ENCODE measurements around the gene ZSCAN12. TPM values are rescaled to one million over a fixed set of nuclear protein-coding genes. Genes with fewer than 3 reads are reported as not detected.
"Not testable (repeated sequence)": the region's sequence is repeated elsewhere in the genome, so short reads cannot be mapped to it uniquely, and the experiment has no call there.

Gene ZSCAN12
- total RNA-seq, 1 experiment from 2014 or later = 12.6 TPM

DNA sequence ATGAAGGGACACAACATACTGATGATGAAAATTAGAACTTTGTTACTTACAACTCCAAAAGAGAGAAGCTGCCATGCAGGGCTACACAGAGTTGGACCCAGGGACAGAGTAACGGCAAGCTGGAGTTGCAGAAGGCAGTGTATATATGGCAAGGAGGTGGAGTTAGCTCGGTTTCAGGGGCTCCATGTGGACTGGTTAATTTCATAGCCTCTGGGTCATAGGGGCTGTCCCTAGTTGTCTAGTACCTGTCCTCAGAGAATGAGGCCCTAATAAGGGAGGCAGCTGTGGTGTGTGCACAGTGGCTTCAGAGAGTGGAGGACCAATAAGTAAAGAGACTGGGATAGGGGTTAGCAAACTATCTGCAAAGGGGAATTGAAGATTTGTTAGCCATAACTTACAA is 7.9 kb upstream of the ZSCAN12 start:
- Histone ChIP-seq H3K23ac (ENCODE audit: insufficient read length, low read depth, low read length) (no peak overlapping the region), H4K5ac (ENCODE audit: insufficient read length, low read depth, low read length) (no peak overlapping the region), H2BK15ac (ENCODE audit: low read depth, low read length) (no peak overlapping the region), H3K79me1 (ENCODE audit: insufficient read depth, low read depth, low read length, poor library complexity, severe bottlenecking) (no peaks in the 10 kb centered on the region), H4K91ac (ENCODE audit: insufficient read length, low read depth, low read length) (no peak overlapping the region), H3K4me2 (ENCODE audit: insufficient read depth, insufficient read length, low read length) (no peak overlapping the region), H3K14ac (ENCODE audit: insufficient read depth, low read length) (no peak overlapping the region), H3K56ac (ENCODE audit: insufficient read length, low read depth, low read length) (no peak overlapping the region), H3K9me3 (ENCODE audit: control insufficient read depth, low read depth, low read length) (no peaks in the 10 kb centered on the region), H3K4me1 (ENCODE audit: insufficient read depth, low read length) (no peaks in the 10 kb centered on the region), H3K9ac (ENCODE audit: extremely low read depth, insufficient read length, low read length) (no peak overlapping the region), H4K20me1 (ENCODE audit: control insufficient read depth, insufficient read depth, insufficient read length) (no peaks in the 10 kb centered on the region), H2AK5ac (ENCODE audit: insufficient read length, low read length) (no peak overlapping the region), H3K27ac (ENCODE audit: insufficient read length, low read depth, low read length) (no peak overlapping the region), H2AFZ (ENCODE audit: low read length) (no peak overlapping the region), H3K27me3 (ENCODE audit: insufficient read depth, low read length) (no peaks in the 10 kb centered on the region), H3K23me2 (ENCODE audit: insufficient read length, low read depth, low read length, poor library complexity, severe bottlenecking) (no peaks in the 10 kb centered on the region), H2BK120ac (ENCODE audit: low read depth, low read length, poor library complexity, severe bottlenecking) (no peak overlapping the region), H3T11ph (ENCODE audit: low read length) (no peak overlapping the region), H2BK20ac (ENCODE audit: low read depth, low read length, poor library complexity, severe bottlenecking) (no peak overlapping the region), H3K4ac (ENCODE audit: low read depth, low read length) (no peak overlapping the region), H2BK5ac (ENCODE audit: insufficient read length, low read length) (no peak overlapping the region), H3K79me2 (ENCODE audit: insufficient read depth, low read length) (no peaks in the 10 kb centered on the region), H4K8ac (replicated peaks; ENCODE audit: insufficient read length, low read depth, low read length) (no peak overlapping the region), H3K18ac (ENCODE audit: insufficient read length, low read depth, low read length) (no peak overlapping the region), H2BK12ac (ENCODE audit: insufficient read length, low read depth, low read length) (no peak overlapping the region)
- H3K4me1 Mint-ChIP-seq = no peaks in the 10 kb centered on the region
- no peaks in the 10 kb centered on the region; a peak in 2 of 5 replicates for H3K9me3 Mint-ChIP-seq
- H3K27me3 Mint-ChIP-seq (ENCODE audit: low read depth) = peaks cover 23% of the 10 kb centered on the region
- no peak overlapping the region for H3K4me3 Mint-ChIP-seq
- H3K36me3 Mint-ChIP-seq (ENCODE audit: insufficient read depth in 1 of 3, low read depth in 3 of 3) = no peaks in the 10 kb centered on the region
- H3K27ac Mint-ChIP-seq = no peak overlapping the region
- no CpG with 5 or more reads among the region's 2 CpGs for WGBS (ENCODE audit: extremely low coverage, insufficient read length, low lambda C conversion rate)
- DNase-seq = no peak
- TF ChIP-seq, protein P1, sequence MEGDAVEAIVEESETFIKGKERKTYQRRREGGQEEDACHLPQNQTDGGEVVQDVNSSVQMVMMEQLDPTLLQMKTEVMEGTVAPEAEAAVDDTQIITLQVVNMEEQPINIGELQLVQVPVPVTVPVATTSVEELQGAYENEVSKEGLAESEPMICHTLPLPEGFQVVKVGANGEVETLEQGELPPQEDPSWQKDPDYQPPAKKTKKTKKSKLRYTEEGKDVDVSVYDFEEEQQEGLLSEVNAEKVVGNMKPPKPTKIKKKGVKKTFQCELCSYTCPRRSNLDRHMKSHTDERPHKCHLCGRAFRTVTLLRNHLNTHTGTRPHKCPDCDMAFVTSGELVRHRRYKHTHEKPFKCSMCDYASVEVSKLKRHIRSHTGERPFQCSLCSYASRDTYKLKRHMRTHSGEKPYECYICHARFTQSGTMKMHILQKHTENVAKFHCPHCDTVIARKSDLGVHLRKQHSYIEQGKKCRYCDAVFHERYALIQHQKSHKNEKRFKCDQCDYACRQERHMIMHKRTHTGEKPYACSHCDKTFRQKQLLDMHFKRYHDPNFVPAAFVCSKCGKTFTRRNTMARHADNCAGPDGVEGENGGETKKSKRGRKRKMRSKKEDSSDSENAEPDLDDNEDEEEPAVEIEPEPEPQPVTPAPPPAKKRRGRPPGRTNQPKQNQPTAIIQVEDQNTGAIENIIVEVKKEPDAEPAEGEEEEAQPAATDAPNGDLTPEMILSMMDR (conservative IDR thresholded peaks at IDR 0.05) = no peak

DNA sequence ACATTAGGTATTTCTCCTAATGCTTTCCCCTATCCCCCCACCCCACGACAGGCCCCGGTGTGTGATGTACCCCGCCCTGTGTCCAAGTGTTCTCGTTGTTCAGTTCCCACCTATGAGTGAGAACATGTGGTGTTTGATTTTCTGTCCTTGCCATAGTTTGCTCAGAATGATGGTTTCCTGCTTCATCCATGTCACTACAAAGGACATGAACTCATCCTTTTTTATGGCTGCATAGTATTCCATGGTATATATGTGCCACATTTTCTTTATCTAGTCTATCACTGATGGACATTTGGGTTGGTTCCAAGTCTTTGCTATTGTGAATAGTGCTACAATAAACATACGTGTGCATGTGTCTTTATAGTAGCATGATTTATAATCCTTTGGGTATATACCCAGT is 4.4 kb upstream of the ZSCAN12 start:
- H3K4me1 ChIP-seq (ENCODE audit: insufficient read depth, low read length); H3K14ac ChIP-seq (ENCODE audit: insufficient read depth, low read length); H3K23ac ChIP-seq (ENCODE audit: insufficient read length, low read depth, low read length); H2AFZ ChIP-seq (ENCODE audit: low read length); H2BK20ac ChIP-seq (ENCODE audit: low read depth, low read length, poor library complexity, severe bottlenecking); H3K36me3 Mint-ChIP-seq (ENCODE audit: insufficient read depth in 1 of 3, low read depth in 3 of 3); H3K79me1 ChIP-seq (ENCODE audit: insufficient read depth, low read depth, low read length, poor library complexity, severe bottlenecking); H3K79me2 ChIP-seq (ENCODE audit: insufficient read depth, low read length); H3K4me1 Mint-ChIP-seq; H4K91ac ChIP-seq (ENCODE audit: insufficient read length, low read depth, low read length); H4K5ac ChIP-seq (ENCODE audit: insufficient read length, low read depth, low read length); H3K9me3 Mint-ChIP-seq; H3K4me2 ChIP-seq (ENCODE audit: insufficient read depth, insufficient read length, low read length); H4K8ac ChIP-seq (replicated peaks; ENCODE audit: insufficient read length, low read depth, low read length); H3K27ac ChIP-seq (ENCODE audit: insufficient read length, low read depth, low read length); DNase-seq; H3K9ac ChIP-seq (ENCODE audit: extremely low read depth, insufficient read length, low read length); H3K56ac ChIP-seq (ENCODE audit: insufficient read length, low read depth, low read length); H2AK5ac ChIP-seq (ENCODE audit: insufficient read length, low read length); H4K20me1 ChIP-seq (ENCODE audit: control insufficient read depth, insufficient read depth, insufficient read length); H3K27ac Mint-ChIP-seq; H2BK12ac ChIP-seq (ENCODE audit: insufficient read length, low read depth, low read length); H3K9me3 ChIP-seq (ENCODE audit: control insufficient read depth, low read depth, low read length); H3K27me3 ChIP-seq (ENCODE audit: insufficient read depth, low read length); H3K4ac ChIP-seq (ENCODE audit: low read depth, low read length); H3K4me3 Mint-ChIP-seq; H3K18ac ChIP-seq (ENCODE audit: insufficient read length, low read depth, low read length); H3T11ph ChIP-seq (ENCODE audit: low read length); H2BK5ac ChIP-seq (ENCODE audit: insufficient read length, low read length); H2BK15ac ChIP-seq (ENCODE audit: low read depth, low read length); H3K23me2 ChIP-seq (ENCODE audit: insufficient read length, low read depth, low read length, poor library complexity, severe bottlenecking); H2BK120ac ChIP-seq (ENCODE audit: low read depth, low read length, poor library complexity, severe bottlenecking): not testable (repeated sequence)
- peaks cover 41% of the 10 kb centered on the region for H3K27me3 Mint-ChIP-seq (ENCODE audit: low read depth)
- no CpG with 5 or more reads among the region's 5 CpGs for WGBS (ENCODE audit: extremely low coverage, insufficient read length, low lambda C conversion rate)

Measured in H9 (cell line).